Left lung (tissue), 10 donors: ENCODE data around the gene CHD2. TPM values are rescaled to one million over a fixed set of nuclear protein-coding genes. Genes with fewer than 3 reads are reported as not detected.

Experiments used
- ATAC-seq: fragments of 200-7000 bp; cut with Tn5 transposase; one replicate; pipeline ENCODE4 v1.9.1; 2020; ENCODE audit warnings: moderate library complexity
- DNase-seq, 4 donors: peaks; one replicate each; pipeline ENCODE4 v3.0.0-alpha.2; 2013 to 2020
- H3K27ac ChIP-seq, 2 donors: fragments of 200-600 bp; sonication (generic) in 1 of 2; one replicate each; pipeline versions ENCODE4 v1.5.0 to v1.8.0; 2020 to 2021
- H3K27me3 ChIP-seq, 2 donors: fragments of 200-600 bp; sonication (generic) in 1 of 2; one replicate each; pipeline versions ENCODE4 v1.5.0 to v1.8.0; 2020 to 2021
- H3K36me3 ChIP-seq, 2 donors: fragments of 200-600 bp; sonication (generic) in 1 of 2; one replicate each; pipeline versions ENCODE4 v1.5.0 to v1.8.0; 2020 to 2021
- H3K4me1 ChIP-seq, 2 donors: fragments of 200-600 bp; one replicate each; pipeline ENCODE4 v1.8.0; 2021
- H3K4me3 ChIP-seq, 2 donors: fragments of 200-600 bp; sonication (generic) in 1 of 2; one replicate each; pipeline versions ENCODE4 v1.5.0 to v1.8.0; 2020 to 2021; ENCODE audit warnings: mild to moderate bottlenecking in 1 of 2
- H3K9me3 ChIP-seq, 2 donors: fragments of 200-600 bp; sonication (generic) in 1 of 2; one replicate each; pipeline versions ENCODE4 v1.5.0 to v1.8.0; 2020 to 2021
- intact Hi-C, 2 donors: fragments of 100-400 bp; cut with DNase I; formaldehyde crosslinking; loops; one replicate each; pipeline versions ENCODE4 v1.11.2 to v1.14.2; 2022
- polyA plus RNA-seq, 6 donors: library from polyadenylated mRNA; unstranded; fragments of 120-200 nt; gene quantifications; one replicate each; pipeline ENCODE4 v1.2.1, GENCODE V29; 2013; ENCODE audit not compliant: insufficient read length in 6 of 6
- total RNA-seq, 2 donors: library from RNA; stranded (reverse); fragmentation: NEBNext Ultra II Directional; extraction: Animal tissue kit (Norgen Biotek cat#: 25700); gene quantifications; one replicate each; pipeline ENCODE4 v1.2.1, GENCODE V29; 2021
- TF ChIP-seq, protein P1 (sequence below), 2 donors: fragments of 200-600 bp; sonication (generic) in 1 of 2; IDR thresholded peaks; one replicate each; pipeline versions ENCODE4 v1.5.0 to v1.8.0; 2021; ENCODE audit warnings: antibody characterized with exemption in 2 of 2
- donor health status: DM: no; HTN: yes; CAD: no.
- donor health status: DM: no; HTN: no; CAD: no.

CHD2 gene
- total and polyA plus RNA-seq, 8 donors: 120 to 152 (median 130) TPM

DNA sequence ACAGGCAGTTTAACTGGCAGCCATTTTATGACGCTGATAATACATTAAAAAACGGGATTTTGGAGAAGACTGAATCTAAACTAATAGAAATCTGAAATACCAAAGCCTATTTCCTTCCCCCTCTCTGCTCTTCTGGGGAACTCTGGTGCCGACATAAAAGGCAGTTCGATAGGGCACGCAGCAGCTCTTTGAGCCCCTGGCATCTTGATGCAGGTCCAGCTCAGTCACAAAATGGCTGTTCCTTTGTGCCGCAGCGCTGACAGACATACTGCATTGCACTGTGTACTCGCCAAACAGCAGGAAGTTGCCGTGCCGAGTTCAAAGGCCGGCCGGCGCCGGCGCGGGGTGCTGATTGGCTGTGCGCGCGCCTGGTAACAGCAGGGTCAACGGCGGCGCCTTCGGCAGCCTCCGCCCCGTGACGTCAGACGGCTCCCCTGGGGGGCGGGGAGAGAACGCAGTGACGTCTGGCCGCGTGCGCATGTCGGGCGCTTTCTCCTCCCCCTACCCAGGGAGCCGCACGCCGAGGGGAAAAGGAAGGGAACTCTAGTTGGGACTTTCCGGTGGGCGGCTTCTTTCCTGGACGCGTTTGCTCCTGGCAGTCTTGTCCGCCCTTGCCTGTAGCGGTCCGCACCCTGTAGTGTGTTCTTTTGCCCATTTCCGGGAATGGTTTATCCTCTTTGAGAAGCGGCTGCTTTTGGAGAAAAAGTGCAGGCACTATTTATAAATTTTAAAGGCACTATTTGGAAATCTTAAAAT lies 4.0 kb downstream of the CHD2 start:
- Histone ChIP-seq H3K36me3 (peaks cover 0 to under 1% of the 10 kb centered on the region in 2 donors), H3K27me3 (no peaks in the 10 kb centered on the region), H3K9me3 (no peaks in the 10 kb centered on the region), H3K27ac (peak overlapping the region; percentile 98 to 99), H3K4me1 (peaks cover 31 to 65% of the 10 kb centered on the region in 2 donors), H3K4me3 (peak overlapping the region; percentile 40 to 62)
- TF ChIP-seq, protein P1, sequence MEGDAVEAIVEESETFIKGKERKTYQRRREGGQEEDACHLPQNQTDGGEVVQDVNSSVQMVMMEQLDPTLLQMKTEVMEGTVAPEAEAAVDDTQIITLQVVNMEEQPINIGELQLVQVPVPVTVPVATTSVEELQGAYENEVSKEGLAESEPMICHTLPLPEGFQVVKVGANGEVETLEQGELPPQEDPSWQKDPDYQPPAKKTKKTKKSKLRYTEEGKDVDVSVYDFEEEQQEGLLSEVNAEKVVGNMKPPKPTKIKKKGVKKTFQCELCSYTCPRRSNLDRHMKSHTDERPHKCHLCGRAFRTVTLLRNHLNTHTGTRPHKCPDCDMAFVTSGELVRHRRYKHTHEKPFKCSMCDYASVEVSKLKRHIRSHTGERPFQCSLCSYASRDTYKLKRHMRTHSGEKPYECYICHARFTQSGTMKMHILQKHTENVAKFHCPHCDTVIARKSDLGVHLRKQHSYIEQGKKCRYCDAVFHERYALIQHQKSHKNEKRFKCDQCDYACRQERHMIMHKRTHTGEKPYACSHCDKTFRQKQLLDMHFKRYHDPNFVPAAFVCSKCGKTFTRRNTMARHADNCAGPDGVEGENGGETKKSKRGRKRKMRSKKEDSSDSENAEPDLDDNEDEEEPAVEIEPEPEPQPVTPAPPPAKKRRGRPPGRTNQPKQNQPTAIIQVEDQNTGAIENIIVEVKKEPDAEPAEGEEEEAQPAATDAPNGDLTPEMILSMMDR (IDR thresholded peaks at IDR 0.05): peak in 1 of 2 donors; percentile 11
- intact Hi-C loops: no loop called here
- DNase-seq (peak; percentile 98 to 99 (median 99)), ATAC-seq (peak; percentile 80)

DNA sequence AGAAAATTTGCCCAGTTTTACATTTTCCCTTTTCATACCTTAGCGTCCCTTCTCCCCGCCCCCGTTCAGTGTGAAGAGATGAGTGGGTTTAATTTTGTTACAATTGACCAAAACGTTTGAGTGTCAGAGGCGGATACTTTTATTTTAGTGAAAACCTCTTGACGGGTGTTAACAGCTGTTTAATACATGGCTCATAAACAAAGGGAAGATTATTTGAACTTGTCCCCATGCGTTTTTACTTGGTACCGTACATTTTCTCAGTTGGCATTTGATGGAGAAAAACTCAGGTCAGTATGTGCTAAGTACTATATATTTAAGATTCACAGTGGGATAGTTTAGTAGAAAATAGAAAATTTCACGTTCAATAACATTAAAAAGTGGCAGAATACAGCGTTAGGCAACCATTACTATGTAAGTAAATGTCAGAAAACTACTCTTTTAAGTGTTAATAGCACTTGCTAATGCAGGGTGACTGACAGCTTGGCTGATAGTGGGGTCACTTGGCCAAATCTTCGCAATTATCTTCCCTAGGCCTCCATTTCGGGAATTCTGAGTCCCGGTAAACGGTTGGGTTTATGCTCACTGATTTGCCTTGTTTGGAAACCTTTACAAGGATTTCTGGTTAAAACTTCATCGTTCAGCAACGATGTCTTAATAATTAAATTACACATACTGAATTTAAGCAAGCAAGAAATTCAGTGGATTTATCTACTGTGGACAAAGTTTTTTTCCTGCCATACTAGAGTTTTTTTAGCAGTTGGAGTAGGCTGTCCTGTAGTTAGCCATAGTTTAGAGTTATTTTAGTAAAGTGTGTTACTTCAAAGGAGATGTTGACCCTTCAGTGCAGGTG lies 4.8 kb downstream of the CHD2 start:
- H3K4me3 ChIP-seq: peak overlapping the region; percentile 26 to 62
- intact Hi-C loops: loop anchor here in 1 of 2 donors (5.0 kb wide), 1 partner anchor 98 kb away; no protein-coding TSS in a partner anchor

DNA sequence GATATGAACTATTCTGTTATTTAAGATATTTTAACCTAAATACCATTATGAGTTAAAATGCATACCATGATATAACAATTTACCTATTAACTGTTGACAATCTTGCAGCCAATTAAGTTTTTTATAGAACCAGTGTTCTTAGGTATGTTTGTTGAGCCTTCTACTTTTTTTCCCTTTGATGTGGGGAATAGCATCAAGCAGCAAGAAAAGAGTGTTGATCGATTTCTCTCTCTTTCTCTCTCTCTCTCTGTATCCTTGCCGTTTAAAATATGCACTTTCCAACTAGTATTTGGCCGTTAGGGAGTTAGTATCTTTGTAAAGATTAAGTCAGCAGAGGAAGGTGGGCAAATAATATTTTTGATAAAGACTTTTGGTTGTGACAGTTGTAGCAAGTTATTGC lies 5.9 kb downstream of the CHD2 start:
- intact Hi-C loops: loop anchor here in 1 of 2 donors (5.0 kb wide), 1 partner anchor 99 kb away; no protein-coding TSS in a partner anchor
- DNase-seq (no peak), ATAC-seq (no peak)
- H3K4me1 ChIP-seq: peaks cover 47 to 75% of the 10 kb centered on the region in 2 donors
- no peaks in the 10 kb centered on the region for H3K36me3 ChIP-seq
- peak overlapping the region in 1 of 2 donors; percentile 62 for H3K4me3 ChIP-seq
- H3K9me3 ChIP-seq: no peaks in the 10 kb centered on the region
- H3K27me3 ChIP-seq: no peaks in the 10 kb centered on the region
- TF ChIP-seq, protein P1 (IDR thresholded peaks at IDR 0.05): no peak
- H3K27ac ChIP-seq: peak overlapping the region; percentile 98 to 99

More for the DNA sequence above, 4.8 kb downstream of the CHD2 start:
- Histone ChIP-seq H3K4me1 (peaks cover 36 to 66% of the 10 kb centered on the region in 2 donors), H3K27me3 (no peaks in the 10 kb centered on the region), H3K9me3 (no peaks in the 10 kb centered on the region), H3K27ac (peak overlapping the region; percentile 98 to 99), H3K36me3 (no peaks in the 10 kb centered on the region)
- DNase-seq: no peak
- no peak for ATAC-seq
- TF ChIP-seq, protein P1 (IDR thresholded peaks at IDR 0.05): no peak

DNA sequence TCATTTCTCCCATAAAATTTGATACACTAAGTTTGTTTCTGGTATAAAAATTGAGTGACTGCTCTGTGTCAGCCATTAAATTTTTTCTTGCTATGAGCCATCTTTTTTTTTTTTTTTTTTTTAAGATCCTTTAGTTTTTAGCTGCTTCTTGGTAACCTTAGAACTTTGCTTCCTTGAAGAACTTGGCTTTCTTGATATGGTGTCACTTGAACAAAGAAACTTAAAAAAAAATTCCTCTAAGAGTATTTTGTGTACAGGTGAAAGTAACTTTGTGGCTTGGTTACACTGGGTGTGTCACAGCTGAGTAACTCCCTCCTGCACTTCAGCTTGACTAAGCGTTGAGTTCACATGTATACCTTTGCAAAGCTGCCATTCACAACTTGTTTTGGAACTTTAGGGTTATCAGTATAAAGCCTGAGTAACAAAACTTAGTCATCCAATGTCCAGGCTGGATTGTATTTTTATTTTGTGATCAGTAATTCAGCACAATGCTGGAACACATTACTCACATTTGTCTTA lies 6.5 kb downstream of the CHD2 start:
- Histone ChIP-seq H3K27me3 (no peaks in the 10 kb centered on the region), H3K4me3 (peak overlapping the region in 1 of 2 donors; percentile 62), H3K27ac (peak overlapping the region; percentile 98 to 99), H3K9me3 (no peaks in the 10 kb centered on the region), H3K4me1 (peaks cover 49 to 81% of the 10 kb centered on the region in 2 donors), H3K36me3 (no peaks in the 10 kb centered on the region)
- ATAC-seq (peak; percentile 30), DNase-seq (no peak)
- intact Hi-C loops: loop anchor here in 1 of 2 donors (5.0 kb wide), 1 partner anchor 99 kb away; no protein-coding TSS in a partner anchor
- TF ChIP-seq, protein P1 (IDR thresholded peaks at IDR 0.05): no peak
